Hair follicle dermal papilla cell (primary cell): ENCODE measurements around the gene TUBGCP2. TPM values are rescaled to one million over a fixed set of nuclear protein-coding genes. Genes with fewer than 3 reads are reported as not detected.

ENCODE experiments used
- small RNA-seq: library from RNA; depleted of rRNA; stranded (forward); fragments of <200 nt; gene quantifications from one replicate; pipeline ENCODE3, GENCODE V24; 2012
- total RNA-seq: library from RNA; depleted of rRNA; stranded (reverse); fragments of >200 nt; gene quantifications from 2 replicates; pipeline ENCODE4 v1.2.3, GENCODE V29; 2012

TUBGCP2 gene, protein sequence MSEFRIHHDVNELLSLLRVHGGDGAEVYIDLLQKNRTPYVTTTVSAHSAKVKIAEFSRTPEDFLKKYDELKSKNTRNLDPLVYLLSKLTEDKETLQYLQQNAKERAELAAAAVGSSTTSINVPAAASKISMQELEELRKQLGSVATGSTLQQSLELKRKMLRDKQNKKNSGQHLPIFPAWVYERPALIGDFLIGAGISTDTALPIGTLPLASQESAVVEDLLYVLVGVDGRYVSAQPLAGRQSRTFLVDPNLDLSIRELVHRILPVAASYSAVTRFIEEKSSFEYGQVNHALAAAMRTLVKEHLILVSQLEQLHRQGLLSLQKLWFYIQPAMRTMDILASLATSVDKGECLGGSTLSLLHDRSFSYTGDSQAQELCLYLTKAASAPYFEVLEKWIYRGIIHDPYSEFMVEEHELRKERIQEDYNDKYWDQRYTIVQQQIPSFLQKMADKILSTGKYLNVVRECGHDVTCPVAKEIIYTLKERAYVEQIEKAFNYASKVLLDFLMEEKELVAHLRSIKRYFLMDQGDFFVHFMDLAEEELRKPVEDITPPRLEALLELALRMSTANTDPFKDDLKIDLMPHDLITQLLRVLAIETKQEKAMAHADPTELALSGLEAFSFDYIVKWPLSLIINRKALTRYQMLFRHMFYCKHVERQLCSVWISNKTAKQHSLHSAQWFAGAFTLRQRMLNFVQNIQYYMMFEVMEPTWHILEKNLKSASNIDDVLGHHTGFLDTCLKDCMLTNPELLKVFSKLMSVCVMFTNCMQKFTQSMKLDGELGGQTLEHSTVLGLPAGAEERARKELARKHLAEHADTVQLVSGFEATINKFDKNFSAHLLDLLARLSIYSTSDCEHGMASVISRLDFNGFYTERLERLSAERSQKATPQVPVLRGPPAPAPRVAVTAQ
- 73.3 and 76.1 TPM in 2 replicates for total RNA-seq

DNA sequence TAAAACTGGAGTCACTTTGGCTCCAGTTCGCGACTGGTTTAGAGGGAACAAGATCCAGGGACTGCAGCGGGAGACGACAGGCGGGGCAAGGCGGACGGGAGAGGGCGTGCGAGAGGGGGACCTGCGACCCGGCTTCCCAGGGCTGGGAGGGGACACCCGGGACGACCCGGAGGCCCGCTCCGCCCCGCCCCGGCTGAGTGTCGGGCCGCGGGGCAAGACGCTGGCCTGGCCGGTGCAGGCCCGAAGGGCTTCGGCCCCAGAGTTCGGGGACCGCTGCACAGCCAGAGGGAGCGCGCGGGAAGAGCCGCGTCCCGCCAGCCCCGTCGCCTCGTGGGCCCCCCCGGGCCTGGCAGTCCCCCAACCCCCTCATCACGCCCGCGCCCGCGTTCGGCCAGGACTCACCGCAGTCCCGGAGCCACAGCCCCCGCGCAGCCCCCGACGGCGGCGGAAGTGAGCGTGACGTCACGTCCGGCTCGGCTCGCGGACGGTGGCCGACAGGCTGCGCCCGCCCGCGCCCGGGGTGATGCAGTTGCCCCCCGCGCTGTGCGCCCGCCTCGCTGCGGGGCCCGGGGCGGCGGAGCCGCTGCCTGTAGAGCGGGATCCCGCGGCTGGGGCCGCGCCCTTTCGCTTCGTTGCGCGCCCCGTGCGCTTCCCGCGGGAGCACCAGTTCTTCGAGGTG, at the start of gene TUBGCP2, which contains the start of gene ZNF511:
TUBGCP2 (minus strand) TSS at position 452 of the 679 bp plus-strand sequence. CDS start 5,931 bp downstream, outside the sequence.
ZNF511 (plus strand) TSS at position 494 of the 679 bp plus-strand sequence; CDS start at position 524, 30 bp downstream.

GRCh38 chr10:133357285-133358161, 48.9 kb upstream of the TUBGCP2 start, which contains the start of gene FUOM:
Gene FUOM (minus strand): TSS chr10:133358019. CDS start chr10:133358007, 12 bp downstream.

DNA sequence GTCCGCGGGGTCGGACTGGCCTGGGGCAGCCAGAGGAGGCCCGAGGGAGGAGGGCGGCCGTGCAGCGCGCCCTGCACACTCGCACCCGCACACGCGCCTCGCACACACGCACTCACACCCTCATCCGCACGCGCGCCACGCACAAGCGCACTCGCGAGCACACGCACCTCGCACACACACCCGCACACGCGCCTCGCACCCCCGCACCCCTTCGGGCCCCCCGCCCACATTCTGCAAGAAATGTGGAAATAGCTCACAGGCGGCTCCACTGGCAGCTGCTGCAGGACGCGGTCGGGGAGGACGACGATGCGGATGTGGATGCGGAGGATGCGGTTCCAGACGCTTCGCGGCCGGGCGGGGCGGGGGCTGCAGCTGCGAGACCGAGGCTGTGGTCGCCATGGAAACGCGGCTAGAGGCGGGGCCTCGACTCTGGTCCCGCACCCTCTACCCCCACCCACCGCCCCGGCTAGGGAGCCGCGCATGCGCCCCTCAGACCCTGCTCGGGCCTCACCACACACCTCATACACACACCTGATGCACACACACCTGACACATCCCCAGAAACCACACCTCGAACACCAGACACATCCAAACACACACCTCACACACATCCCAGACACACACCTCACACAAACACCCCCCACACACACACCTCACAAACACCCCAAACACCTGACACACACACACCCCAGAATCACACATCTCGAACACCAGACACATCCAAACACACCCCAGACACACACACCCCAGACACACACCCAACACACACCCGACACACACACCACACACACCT, 28.1 kb upstream of the TUBGCP2 start, which contains the start of gene CALY:
CALY (minus strand) TSS at position 320 of the 793 bp plus-strand sequence. CDS start 7,907 bp downstream, outside the sequence.

DNA sequence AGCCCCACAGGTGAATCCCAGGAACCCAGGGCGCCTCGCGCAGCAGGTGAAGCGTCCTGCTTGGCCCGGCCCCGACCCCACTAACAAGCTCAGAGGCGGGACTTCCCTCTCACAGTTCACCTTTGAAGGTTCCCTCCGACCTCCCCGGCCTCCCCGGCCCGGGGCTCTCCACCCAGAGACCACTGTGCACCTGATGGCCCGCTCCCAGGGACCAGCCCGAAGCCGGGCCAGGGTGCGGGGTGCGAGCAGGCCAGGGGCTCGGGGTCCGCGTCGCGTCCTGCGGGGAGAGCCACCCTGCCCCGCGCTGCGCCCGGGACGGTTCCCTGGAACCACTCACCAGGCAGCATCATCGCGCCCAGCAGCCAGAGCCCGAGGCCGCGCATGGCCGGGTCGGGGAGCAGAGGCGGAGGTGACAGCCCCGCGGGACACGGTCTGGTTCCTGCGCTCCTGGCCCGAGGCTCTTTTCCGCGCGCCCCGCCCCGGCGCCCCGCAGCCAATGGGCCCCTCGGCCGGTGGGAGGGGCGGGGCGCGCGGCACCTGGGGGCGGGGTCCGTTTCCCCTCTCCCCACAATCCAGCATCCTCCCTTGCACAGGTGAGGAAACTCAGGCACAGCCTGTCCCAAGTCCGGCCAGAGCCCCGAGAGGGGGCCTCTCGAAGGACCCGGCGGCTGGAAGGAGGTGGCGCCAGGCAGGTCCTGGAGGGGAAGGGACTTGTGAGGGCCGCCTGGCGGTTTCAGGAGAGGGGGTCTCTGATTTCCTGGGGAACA, 32.1 kb downstream of the TUBGCP2 start, which contains the start of gene ADAM8:
ADAM8 (minus strand) TSS at position 434 of the 767 bp plus-strand sequence; CDS start at position 383, 51 bp downstream.

DNA sequence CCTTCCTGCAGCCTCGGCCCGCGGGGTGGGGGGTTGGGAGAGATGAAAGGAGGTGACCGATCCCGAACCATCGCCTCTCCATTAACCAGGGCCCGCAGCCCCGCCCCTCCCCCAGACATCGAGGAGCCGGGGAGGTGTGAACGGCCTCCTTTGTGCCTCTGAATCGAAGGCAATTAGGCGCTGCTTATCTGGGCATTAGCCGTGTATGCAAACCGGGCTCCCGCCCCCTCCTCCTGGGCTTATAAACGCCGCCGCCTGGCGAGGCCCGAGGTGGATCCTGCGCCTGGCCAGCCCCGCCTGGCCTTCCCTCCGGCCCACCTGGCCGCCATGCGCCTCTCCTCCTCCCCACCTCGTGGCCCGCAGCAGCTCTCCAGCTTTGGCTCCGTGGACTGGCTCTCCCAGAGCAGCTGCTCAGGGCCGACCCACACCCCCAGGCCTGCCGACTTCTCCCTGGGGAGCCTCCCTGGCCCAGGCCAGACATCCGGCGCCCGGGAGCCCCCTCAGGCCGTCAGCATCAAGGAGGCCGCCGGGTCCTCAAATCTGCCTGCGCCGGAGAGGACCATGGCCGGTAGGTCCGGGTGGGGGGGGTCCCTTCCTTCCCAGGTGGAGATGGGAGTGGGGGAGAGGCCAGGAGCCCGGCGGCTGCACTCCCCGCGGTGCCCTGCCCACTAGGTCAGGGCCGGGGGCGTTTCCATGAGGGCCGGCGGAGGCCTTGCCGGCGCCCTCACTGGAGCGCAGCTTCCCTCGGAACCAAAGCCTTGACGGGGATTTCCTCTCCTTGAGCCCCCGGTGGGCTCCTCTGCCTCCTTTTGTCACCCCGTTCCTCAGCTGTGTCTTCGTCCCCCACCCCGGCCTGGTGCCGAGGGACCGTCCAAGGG, 70.8 kb downstream of the TUBGCP2 start, which contains the start of gene VENTX:
VENTX (plus strand) TSS at position 268 of the 878 bp plus-strand sequence; CDS start at position 328, 60 bp downstream.

GRCh38 chr10:133230044-133230361, 78.7 kb downstream of the TUBGCP2 start, which contains the start of gene UTF1:
Gene UTF1 (plus strand): TSS chr10:133230217. CDS start chr10:133230289, 72 bp downstream.

Small RNA genes lying within 50 kb of the gene (small RNA-seq; reads per million reads assigned to genes)
- gene BANF1P2: not detected

Other genes with a start within 250 kb of the TUBGCP2 start
- gene ADGRA1, start 220.9 kb downstream of the TUBGCP2 start, total RNA-seq: not detected in 2 replicates
- 0.49 and 0.73 TPM in 2 replicates for gene KNDC1, start 148.7 kb downstream of the TUBGCP2 start, total RNA-seq
- gene UTF1, start 78.7 kb downstream of the TUBGCP2 start, total RNA-seq: not detected in 2 replicates
- not detected in 2 replicates for gene VENTX, start 71.0 kb downstream of the TUBGCP2 start, total RNA-seq
- gene ADAM8, start 32.0 kb downstream of the TUBGCP2 start, total RNA-seq: 1.7 and 3.4 TPM in 2 replicates
- gene ZNF511, start within 50 bp of the TUBGCP2 start, total RNA-seq: 21.7 and 23.2 TPM in 2 replicates
- not detected in 2 replicates for gene CALY, start 28.0 kb upstream of the TUBGCP2 start, total RNA-seq
- gene PRAP1, start 38.5 kb upstream of the TUBGCP2 start, total RNA-seq: not detected in 2 replicates
- gene FUOM, start 49.1 kb upstream of the TUBGCP2 start, total RNA-seq: 21.1 and 28.4 TPM in 2 replicates
- 40.7 and 47.6 TPM in 2 replicates for gene ECHS1, start 64.5 kb upstream of the TUBGCP2 start, total RNA-seq
- gene PAOX, start 70.4 kb upstream of the TUBGCP2 start, total RNA-seq: 8.3 and 10.1 TPM in 2 replicates
- gene MTG1, start 85.3 kb upstream of the TUBGCP2 start, total RNA-seq: 25.1 and 26.8 TPM in 2 replicates
- gene SPRN, start 115.8 kb upstream of the TUBGCP2 start, total RNA-seq: 0.16 and 0.49 TPM in 2 replicates
- gene SCART1, start 145.1 kb upstream of the TUBGCP2 start, total RNA-seq: 4.3 and 5.2 TPM in 2 replicates
- 1.3 and 1.5 TPM in 2 replicates for gene CYP2E1, start 218.5 kb upstream of the TUBGCP2 start, total RNA-seq